HUDEP-2 (cell line): ENCODE measurements around the gene PDS5B.
A peak's percentile ranks its signal among the peaks of the same experiment; 100 is the strongest.
"Not testable (repeated sequence)": the region's sequence is repeated elsewhere in the genome, so short reads cannot be mapped to it uniquely, and the experiment has no call there.

Source experiments
- DNase-seq, 76 experiments: peaks; one replicate each; lab custom pipeline; 2025; ENCODE audit not compliant: unreplicated experiment in 76 of 76; lab: John Stamatoyannopoulos, UW

Gene PDS5B

GRCh38 chr13:32723987-32724386, 137.7 kb downstream of the PDS5B start:
- no peak for DNase-seq

- no peak for DNase-seq
Measured at GRCh38 chr13:32726374-32727037, 140.3 kb downstream of the PDS5B start.

- DNase-seq = no peak
Measured at GRCh38 chr13:32728327-32728726, 142.1 kb downstream of the PDS5B start.

- DNase-seq = not testable (repeated sequence)
Measured at GRCh38 chr13:32729097-32729496, 142.8 kb downstream of the PDS5B start.

GRCh38 chr13:32731074-32731473, 144.8 kb downstream of the PDS5B start:
- no peak for DNase-seq

- DNase-seq = peak in 4 of 76 experiments; percentile 3 to 23 (median 10)
Measured at GRCh38 chr13:32731576-32731975, 145.3 kb downstream of the PDS5B start.

- no peak for DNase-seq
Measured at GRCh38 chr13:32733690-32734089, 147.4 kb downstream of the PDS5B start.

GRCh38 chr13:32734511-32734910, 148.3 kb downstream of the PDS5B start:
- peak in 6 of 76 experiments; percentile 0 to 29 (median 3) for DNase-seq

- DNase-seq = no peak
Measured at GRCh38 chr13:32735859-32736258, 149.6 kb downstream of the PDS5B start.

GRCh38 chr13:32736648-32737047, 150.4 kb downstream of the PDS5B start:
- no peak for DNase-seq

GRCh38 chr13:32737111-32737571, 150.9 kb downstream of the PDS5B start:
- no peak for DNase-seq

- DNase-seq = no peak
Measured at GRCh38 chr13:32737679-32738078, 151.4 kb downstream of the PDS5B start.

GRCh38 chr13:32745509-32745908, 159.3 kb downstream of the PDS5B start:
- no peak for DNase-seq

GRCh38 chr13:32746474-32746873, 160.2 kb downstream of the PDS5B start:
- no peak for DNase-seq

GRCh38 chr13:32748305-32748704, 162.1 kb downstream of the PDS5B start:
- DNase-seq = no peak

- DNase-seq = no peak
Measured at GRCh38 chr13:32751340-32751739, 165.1 kb downstream of the PDS5B start.

- peak in 11 of 76 experiments; percentile 2 to 44 (median 18) for DNase-seq
Measured at GRCh38 chr13:32752311-32752710, 166.1 kb downstream of the PDS5B start.

GRCh38 chr13:32752997-32753606, 166.8 kb downstream of the PDS5B start:
- DNase-seq = no peak

- no peak for DNase-seq
Measured at GRCh38 chr13:32754179-32754578, 167.9 kb downstream of the PDS5B start.

GRCh38 chr13:32759152-32759551, 172.9 kb downstream of the PDS5B start:
- no peak for DNase-seq

- DNase-seq = no peak
Measured at GRCh38 chr13:32761472-32761871, 175.2 kb downstream of the PDS5B start.

- DNase-seq = no peak
Measured at GRCh38 chr13:32779119-32779518, 192.9 kb downstream of the PDS5B start.
